SK-N-SH (cell line): Measurements from ENCODE around the gene SEMA3A. TPM values are rescaled to one million over a fixed set of nuclear protein-coding genes. Genes with fewer than 3 reads are reported as not detected.

Experiments used
- CTCF ChIA-PET: fragments of 300-600, 350-600 bp; formaldehyde crosslinking; extraction: SDS; loops from one replicate; lab custom pipeline; 2021; lab: Yijun Ruan, JAX
- POLR2A ChIA-PET: fragments of 350-600 bp; sonication (Branson Sonifier 250); formaldehyde crosslinking; extraction: SDS; loops from one replicate; lab custom pipeline; 2020; ENCODE audit warnings: antibody characterized with exemption, inconsistent platforms; lab: Yijun Ruan, JAX
- DNase-seq: peaks from one replicate; pipeline ENCODE4 v3.0.0; 2012
- H2AFZ ChIP-seq: fragments of 200-600 bp; sonication (generic); 2 replicates; pipeline ENCODE4 v1.8.1; 2016; ENCODE audit warnings: antibody characterized with exemption, mild to moderate bottlenecking, low read depth
- H3F3A ChIP-seq: fragments of 200-600 bp; sonication (generic); replicated peaks from 2 replicates; pipeline ENCODE3; 2016; ENCODE audit warnings: antibody characterized with exemption, mild to moderate bottlenecking; ENCODE audit not compliant: insufficient read depth
- H3K27ac ChIP-seq, 2 experiments: fragments of 200-500 bp in 1 of 2; fragments of 200-600 bp in 1 of 2; sonication (Bioruptor generic) in 1 of 2; sonication (generic), shearing (Covaris generic) in 1 of 2; 2 replicates each; pipeline versions ENCODE4 v1.5.1 to v1.6.1; 2014 to 2016; ENCODE audit warnings: low read depth in 2 of 2, inconsistent platforms in 1 of 2, low read length in 1 of 2, mild to moderate bottlenecking in 1 of 2, mixed read lengths in 1 of 2
- H3K27me3 ChIP-seq: fragments of 200-600 bp; sonication (generic), shearing (Covaris generic); 2 replicates; pipeline ENCODE4 v1.6.1; 2016; ENCODE audit warnings: mixed run types; ENCODE audit not compliant: insufficient read depth
- H3K36me3 ChIP-seq, 2 experiments: fragments of 200-500 bp in 1 of 2; fragments of 200-600 bp in 1 of 2; sonication (Bioruptor generic) in 1 of 2; sonication (generic) in 1 of 2; replicated peaks in 1 of 2; 2 replicates each; pipeline versions ENCODE3 to v1.5.1; 2014 to 2016; ENCODE audit warnings: low read length in 1 of 2, mild to moderate bottlenecking in 1 of 2; ENCODE audit not compliant: insufficient read depth in 2 of 2, control insufficient read depth in 1 of 2
- H3K4me1 ChIP-seq, 2 experiments: fragments of 200-500 bp in 1 of 2; fragments of 200-600 bp in 1 of 2; sonication (Bioruptor generic) in 1 of 2; sonication (generic), shearing (Covaris generic) in 1 of 2; 2 replicates each; pipeline versions ENCODE4 v1.5.1 to v1.6.1; 2014 to 2016; ENCODE audit warnings: low read depth in 1 of 2, low read length in 1 of 2, mixed run types in 1 of 2; ENCODE audit not compliant: insufficient read depth in 2 of 2, control insufficient read depth in 1 of 2
- H3K4me2 ChIP-seq: fragments of 200-600 bp; sonication (generic), shearing (Covaris generic); 2 replicates; pipeline ENCODE4 v1.6.1; 2017; ENCODE audit warnings: mixed run types
- H3K4me3 ChIP-seq, 2 experiments: fragments of 200-500 bp in 1 of 2; fragments of 200-600 bp in 1 of 2; sonication (Bioruptor generic) in 1 of 2; sonication (generic), shearing (Covaris generic) in 1 of 2; 2 replicates each; pipeline versions ENCODE4 v1.5.1 to v1.8.1; 2014 to 2016; ENCODE audit warnings: low read depth in 2 of 2, inconsistent platforms in 1 of 2, low read length in 1 of 2, mild to moderate bottlenecking in 1 of 2, mixed read lengths in 1 of 2, moderate library complexity in 1 of 2
- H3K79me2 ChIP-seq: fragments of 200-600 bp; sonication (generic); 2 replicates; pipeline ENCODE4 v1.8.1; 2017; ENCODE audit warnings: mild to moderate bottlenecking; ENCODE audit not compliant: insufficient read depth
- H3K9ac ChIP-seq: fragments of 200-600 bp; sonication (generic); 2 replicates; pipeline ENCODE4 v1.6.1; 2017; ENCODE audit warnings: mixed run types
- H3K9me2 ChIP-seq: fragments of 200-600 bp; sonication (generic); 2 replicates; pipeline ENCODE4 v1.6.1; 2017; ENCODE audit warnings: mixed run types
- H3K9me3 ChIP-seq: fragments of 200-600 bp; sonication (generic); 2 replicates; pipeline ENCODE4 v1.6.1; 2017; ENCODE audit warnings: mixed run types, mild to moderate bottlenecking, moderate library complexity
- H4K20me1 ChIP-seq: fragments of 200-600 bp; sonication (generic); 2 replicates; pipeline ENCODE4 v1.6.1; 2017; ENCODE audit warnings: mild to moderate bottlenecking, mixed run types; ENCODE audit not compliant: insufficient read depth
- ELF1 ChIP-seq: IDR thresholded peaks from 2 replicates; pipeline ENCODE4 v1.4.0; 2012
- EP300 ChIP-seq, 2 experiments: IDR thresholded peaks; 2 replicates each; pipeline versions ENCODE4 v1.4.0 to v1.6.1; 2012; ENCODE audit warnings: borderline replicate concordance in 1 of 2, low read depth in 1 of 2, low read length in 1 of 2
- FOXM1 ChIP-seq: IDR thresholded peaks from 2 replicates; pipeline ENCODE4 v1.4.0; 2012; ENCODE audit warnings: low read depth, mild to moderate bottlenecking
- GABPA ChIP-seq: IDR thresholded peaks from 2 replicates; pipeline ENCODE4 v1.4.0; 2012; ENCODE audit warnings: low read depth, mild to moderate bottlenecking
- MEF2A ChIP-seq: IDR thresholded peaks from 2 replicates; pipeline ENCODE4 v1.4.0; 2012; ENCODE audit warnings: low read depth, borderline replicate concordance
- NFIC ChIP-seq: IDR thresholded peaks from 2 replicates; pipeline ENCODE4 v1.4.0; 2012; ENCODE audit warnings: borderline replicate concordance
- POLR2AphosphoS5 ChIP-seq: IDR thresholded peaks from 2 replicates; pipeline ENCODE4 v1.6.1; 2012; ENCODE audit warnings: low read depth, low read length
- RAD21 ChIP-seq: IDR thresholded peaks from 2 replicates; pipeline ENCODE4 v1.6.1; 2012; ENCODE audit warnings: mild to moderate bottlenecking, low read length
- REST ChIP-seq: IDR thresholded peaks from 2 replicates; pipeline ENCODE4 v1.6.1; 2012; ENCODE audit warnings: mild to moderate bottlenecking, low read depth, low read length, moderate library complexity
- RFX5 ChIP-seq: IDR thresholded peaks from 2 replicates; pipeline ENCODE4 v1.6.1; 2012; ENCODE audit warnings: mild to moderate bottlenecking, improper control_type of control experiment, low read length
- TCF12 ChIP-seq: IDR thresholded peaks from 2 replicates; pipeline ENCODE4 v1.4.0; 2012
- WGBS: methylation state at CpG from one replicate; pipeline ENCODE4 v1.1.6; 2017; ENCODE audit warnings: low lambda C conversion rate; 5-methylcytosine and 5-hydroxymethylcytosine counted together
- polyA plus RNA-seq, 3 experiments: library from polyadenylated mRNA; depleted of rRNA; stranded (reverse); fragments of >200 nt; gene quantifications; 2 replicates each; pipeline ENCODE4 v1.2.3, GENCODE V29; 2012

Gene SEMA3A
- polyA plus RNA-seq, 1 of the 3 experiments (the other 2 are of a cell fraction): 15.9 TPM

GRCh38 chr7:84224505-84224904, 29.9 kb upstream of the SEMA3A start (continued):
- TF ChIP-seq REST (no peak), TCF12 (no peak)
- TF ChIP-seq, all 33 proteins: peak for 0

DNA sequence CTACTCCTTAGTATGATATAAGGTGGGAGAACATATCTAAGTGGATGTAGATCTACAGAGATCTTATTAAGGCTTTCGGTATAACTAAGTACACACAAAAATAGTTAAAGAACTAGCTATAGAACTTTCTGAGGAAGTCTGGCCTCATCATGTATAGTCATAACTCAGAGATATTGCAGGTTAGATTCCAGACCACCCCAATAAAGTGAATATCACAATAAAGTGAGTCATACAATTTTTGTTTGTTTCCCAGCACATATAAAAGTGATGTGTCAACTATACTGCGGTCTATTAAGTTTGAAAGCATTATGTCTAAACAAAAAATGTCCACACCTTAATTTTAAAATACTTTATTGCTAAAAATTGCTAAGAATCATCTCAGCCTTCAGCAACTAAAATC, 24.7 kb upstream of the SEMA3A start:
- Histone ChIP-seq H3K9ac (no peak overlapping the region), H3K36me3 (no peaks in the 10 kb centered on the region), H3K4me2 (no peak overlapping the region), H3K27ac (no peak overlapping the region), H3K79me2 (no peaks in the 10 kb centered on the region), H2AFZ (no peak overlapping the region), H4K20me1 (no peaks in the 10 kb centered on the region), H3K9me3 (no peaks in the 10 kb centered on the region), H3K27me3 (no peaks in the 10 kb centered on the region), H3F3A (peaks cover 8% of the 10 kb centered on the region), H3K4me1 (peaks cover 0 to 6% of the 10 kb centered on the region in 2 experiments; a peak in 1 of 4 replicates), H3K9me2 (no peaks in the 10 kb centered on the region), H3K4me3 (no peak overlapping the region)
- no peak for TF ChIP-seq FOXM1
- TF ChIP-seq GABPA: no peak
- TF ChIP-seq POLR2AphosphoS5: no peak
- DNase-seq: no peak
- CTCF ChIA-PET: no interaction called here
- WGBS: 91% methylated on average over 2 of the region's 2 CpGs
- POLR2A ChIA-PET: no interaction called here

DNA sequence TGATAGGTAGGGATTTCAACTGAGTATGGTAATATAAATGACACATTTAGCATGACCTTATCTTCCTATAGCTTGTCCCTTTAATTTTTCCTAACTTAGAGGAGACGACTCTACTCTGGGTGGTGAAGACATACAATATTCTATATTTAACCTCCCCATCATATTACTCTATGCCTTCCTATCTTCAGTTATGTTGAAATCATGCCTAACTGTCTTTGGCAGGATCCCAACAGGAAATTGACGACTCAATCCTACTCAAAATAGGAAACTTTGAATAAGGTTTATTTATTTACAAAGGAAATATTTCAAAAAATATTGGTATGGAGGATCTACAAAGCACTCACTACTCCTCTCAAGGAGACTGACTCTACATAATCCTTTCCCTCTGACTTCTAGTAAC, 24.1 kb upstream of the SEMA3A start:
- no peaks in the 10 kb centered on the region for H3K36me3 ChIP-seq
- no peaks in the 10 kb centered on the region for H3K27me3 ChIP-seq
- H2AFZ ChIP-seq: 0 out of 2 replicates have a peak overlapping the region, but pooled peaks have one; percentile 38
- peaks cover 8% of the 10 kb centered on the region for H3F3A ChIP-seq
- WGBS: 30% methylated on average over 2 of the region's 2 CpGs
- no peaks in the 10 kb centered on the region for H3K9me3 ChIP-seq
- H3K27ac ChIP-seq: no peak overlapping the region
- no peaks in the 10 kb centered on the region for H3K9me2 ChIP-seq
- no peak overlapping the region for H3K9ac ChIP-seq
- H3K79me2 ChIP-seq: no peaks in the 10 kb centered on the region
- POLR2A ChIA-PET: no interaction called here
- H3K4me2 ChIP-seq: no peak overlapping the region
- peaks cover 0 to 6% of the 10 kb centered on the region in 2 experiments; a peak in 1 of 4 replicates for H3K4me1 ChIP-seq
- CTCF ChIA-PET: no interaction called here
- no peaks in the 10 kb centered on the region for H4K20me1 ChIP-seq
- no peak overlapping the region for H3K4me3 ChIP-seq
- no peak for DNase-seq
- no peak for TF ChIP-seq EP300 (IDR thresholded peaks at IDR 0.05; ENCODE audit: borderline replicate concordance in 1 of 2, low read depth in 1 of 2, low read length in 1 of 2)
- no peak for TF ChIP-seq GABPA
- no peak for TF ChIP-seq RAD21
- TF ChIP-seq ELF1: no peak
- peak; percentile 37; the same call in 1 of the 2 replicates for TF ChIP-seq NFIC
- 0 out of 2 replicates have a peak, but pooled peaks have one; percentile 25 for TF ChIP-seq MEF2A
- no peak for TF ChIP-seq FOXM1
- no peak for TF ChIP-seq RFX5
